HG03108 (cell line): ENCODE data around the gene FILIP1L.
A peak's percentile ranks its signal among the peaks of the same experiment; 100 is the strongest.
"Not testable (repeated sequence)": the region's sequence is repeated elsewhere in the genome, so short reads cannot be mapped to it uniquely, and the experiment has no call there.

Source experiments
- ATAC-seq: cut with Tn5 transposase; IDR thresholded peaks from one replicate; pipeline ENCODE4 v1.9.1; 2021; ENCODE audit warnings: moderate library complexity; ENCODE audit not compliant: unreplicated experiment

The FILIP1L gene

DNA sequence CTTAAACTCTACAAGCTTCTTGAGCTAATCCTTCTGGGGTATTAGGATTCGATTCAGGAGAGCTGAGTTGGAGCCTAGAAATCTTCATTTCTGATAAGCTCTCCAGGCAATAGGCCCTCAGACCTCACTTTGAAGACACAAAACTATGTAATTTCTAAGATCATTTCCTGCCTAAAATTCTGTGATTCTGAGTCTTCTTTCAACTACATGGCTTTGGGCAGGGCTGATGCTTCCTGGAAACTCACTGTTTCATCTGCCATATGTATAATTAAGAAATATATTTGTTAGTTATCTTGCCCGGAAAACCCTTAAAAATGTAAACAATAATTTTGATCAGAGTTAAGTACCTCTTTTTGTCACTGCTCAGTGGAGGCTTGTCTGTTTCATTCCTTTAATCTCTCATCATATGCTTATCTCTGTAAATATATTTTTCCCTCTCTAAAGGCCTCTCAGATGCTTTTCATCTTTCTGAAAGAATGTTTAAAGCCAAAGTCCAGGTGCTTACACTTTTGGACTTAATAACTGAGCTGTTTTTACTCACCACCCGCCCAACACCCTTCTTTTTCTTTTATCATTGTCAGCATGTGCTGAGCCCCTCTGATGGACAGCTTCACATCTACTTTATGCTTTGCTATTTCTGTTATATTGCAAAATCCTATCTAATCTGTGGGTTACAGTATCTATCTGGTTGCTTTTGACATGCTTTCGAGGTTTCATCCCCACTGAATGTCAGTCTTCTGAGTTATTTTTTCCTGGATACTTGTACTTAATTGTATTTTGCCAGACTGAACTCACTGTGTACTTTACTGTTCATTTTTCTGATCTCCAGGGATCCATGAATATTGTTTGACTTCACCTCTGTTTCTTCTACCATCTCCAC, 38.2 kb downstream of the FILIP1L start:
- no peak for ATAC-seq

- no peak for ATAC-seq
These were observed 39.1 kb downstream of the FILIP1L start for GRCh38 chr3:100075196-100075595.

GRCh38 chr3:100073714-100074307, 40.5 kb downstream of the FILIP1L start:
- ATAC-seq = no peak

DNA sequence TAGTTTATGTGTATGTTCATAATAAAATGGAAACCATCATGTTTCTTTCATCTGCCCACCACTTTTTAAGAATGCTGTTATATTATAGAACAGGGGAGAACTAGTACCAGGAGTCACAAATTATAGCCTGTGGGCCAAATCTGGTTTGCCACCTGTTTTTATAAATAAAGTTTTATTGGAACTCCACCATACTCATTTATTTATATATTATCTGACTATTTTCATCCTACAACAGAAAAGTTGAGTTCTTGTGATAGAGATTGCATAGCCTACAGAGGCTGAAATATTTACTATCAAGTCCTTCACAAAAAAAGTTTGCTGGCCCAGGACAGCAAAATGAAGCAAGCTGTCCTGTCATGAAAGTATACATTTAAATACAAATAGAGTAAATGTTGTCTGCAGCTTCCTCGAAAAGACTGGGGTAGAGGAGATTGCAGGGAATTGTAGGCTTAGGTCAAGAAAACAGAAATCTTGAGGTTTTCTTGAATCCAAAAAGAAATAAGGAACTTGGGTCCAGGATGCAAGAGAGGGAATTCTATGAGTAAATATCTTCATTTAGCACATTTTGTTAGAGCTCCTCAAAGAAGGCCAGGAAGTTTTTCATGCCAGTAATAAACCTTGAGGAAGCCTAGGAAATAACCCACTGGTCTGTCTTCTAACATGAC, 41.1 kb downstream of the FILIP1L start:
- no peak for ATAC-seq

GRCh38 chr3:100072326-100073048, 41.8 kb downstream of the FILIP1L start:
- peak; percentile 42 for ATAC-seq

DNA sequence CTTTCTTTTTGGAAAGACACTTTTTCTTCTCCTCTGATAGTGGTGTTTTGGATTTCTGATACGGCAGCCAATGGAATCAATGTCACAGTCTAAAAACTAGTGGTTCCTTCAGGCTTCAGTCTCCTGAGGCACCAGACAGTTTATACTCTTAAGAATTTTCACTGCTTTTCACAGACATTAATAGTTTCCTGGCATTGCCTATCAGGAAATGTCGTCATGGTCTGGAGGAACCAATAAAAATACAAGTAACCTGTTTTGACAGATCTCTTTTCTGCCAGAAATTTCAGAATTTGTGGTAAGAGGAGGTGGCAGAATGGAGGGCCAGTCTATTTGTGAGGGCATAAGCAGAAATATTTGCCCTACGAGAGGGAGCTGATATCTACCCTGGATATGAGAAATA, 44.8 kb downstream of the FILIP1L start:
- no peak for ATAC-seq

DNA sequence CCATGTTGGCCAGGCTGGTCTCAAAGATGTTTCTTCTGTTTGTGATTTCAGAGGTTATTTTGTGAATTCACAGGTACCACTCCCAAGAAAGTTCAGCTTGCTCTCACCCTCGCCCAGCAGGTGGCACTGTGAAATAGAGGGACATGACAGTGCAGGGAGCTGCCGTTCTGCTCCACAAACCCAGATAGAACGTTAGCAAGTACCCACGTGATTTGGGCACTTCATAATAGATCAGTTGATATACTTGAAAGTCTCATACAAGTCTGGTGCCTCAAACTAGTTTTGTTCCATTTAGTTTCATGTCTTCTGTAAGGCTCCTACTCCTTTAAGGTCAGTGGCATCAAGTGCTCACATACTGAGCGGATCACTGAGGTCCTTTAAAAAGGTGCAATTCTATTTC, 45.5 kb downstream of the FILIP1L start:
- no peak for ATAC-seq

- no peak for ATAC-seq
These were observed 46.7 kb downstream of the FILIP1L start for GRCh38 chr3:100067589-100067988.

DNA sequence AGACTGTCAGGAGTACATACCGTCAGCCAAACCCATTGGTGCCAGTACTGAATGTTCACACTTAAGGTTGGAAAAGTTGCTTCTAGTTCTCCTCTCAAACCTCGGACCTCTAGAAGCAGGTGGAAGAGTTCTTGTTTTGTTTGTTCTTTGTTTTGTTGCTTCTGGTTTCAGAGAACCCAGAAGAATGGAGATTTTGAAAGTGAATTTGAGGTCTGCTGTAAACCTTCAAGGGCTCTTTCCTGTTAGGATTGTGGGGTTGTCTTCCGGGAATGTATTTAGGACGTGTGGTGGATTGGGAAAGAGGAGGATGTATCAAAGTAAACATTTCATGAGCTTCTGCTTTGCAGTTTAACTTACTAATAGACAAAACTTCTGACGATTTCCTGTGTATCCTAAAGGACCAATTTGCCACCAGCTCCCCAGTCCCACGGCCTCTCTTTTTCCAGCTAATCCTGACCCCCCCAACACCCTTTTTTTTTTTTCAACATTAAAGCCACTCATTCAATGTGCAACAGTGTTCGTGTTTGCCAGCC, 50.3 kb downstream of the FILIP1L start:
- no peak for ATAC-seq

- ATAC-seq = no peak
These were observed 51.6 kb downstream of the FILIP1L start for GRCh38 chr3:100062665-100063064.

DNA sequence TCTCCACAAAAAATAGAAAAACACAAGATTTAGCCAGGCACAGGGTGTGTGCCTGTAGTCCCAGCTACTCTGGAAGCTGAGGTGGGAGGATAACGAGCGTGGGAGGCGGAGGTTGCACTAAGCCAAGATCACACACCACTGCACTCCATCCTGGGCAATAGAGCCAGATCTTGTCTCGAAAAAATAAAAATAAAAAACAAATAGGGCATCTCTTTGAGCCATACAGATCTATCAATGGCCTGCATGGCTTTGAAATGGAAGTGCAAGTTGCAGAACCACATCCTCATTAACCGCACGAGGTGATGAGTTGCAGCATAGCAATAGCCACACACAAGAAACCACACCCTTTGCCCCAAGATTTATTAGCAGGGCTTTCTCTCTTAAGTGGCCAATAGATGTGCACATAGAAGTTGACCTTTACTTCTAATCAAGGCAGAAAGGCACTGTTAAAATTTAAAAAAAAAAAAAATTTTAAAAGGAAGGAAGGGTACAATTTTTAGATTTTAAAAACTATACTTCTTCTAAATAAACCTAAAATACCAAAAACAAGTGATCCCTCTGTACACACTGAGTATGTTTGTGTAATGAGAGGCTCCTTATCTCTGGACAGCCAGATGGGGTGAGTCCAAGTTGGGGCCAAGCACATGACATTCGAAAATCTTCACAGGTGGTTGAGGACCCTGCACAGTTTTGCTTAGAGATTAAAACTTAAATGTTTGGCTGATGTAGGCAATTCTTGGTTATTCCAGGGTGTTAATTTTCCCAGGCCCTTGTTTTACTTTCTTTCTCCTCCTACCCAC, 53.4 kb downstream of the FILIP1L start:
- no peak for ATAC-seq

- no peak for ATAC-seq
These were observed 54.8 kb downstream of the FILIP1L start for GRCh38 chr3:100059472-100059871.

GRCh38 chr3:100057716-100058575, 56.4 kb downstream of the FILIP1L start:
- ATAC-seq = no peak

DNA sequence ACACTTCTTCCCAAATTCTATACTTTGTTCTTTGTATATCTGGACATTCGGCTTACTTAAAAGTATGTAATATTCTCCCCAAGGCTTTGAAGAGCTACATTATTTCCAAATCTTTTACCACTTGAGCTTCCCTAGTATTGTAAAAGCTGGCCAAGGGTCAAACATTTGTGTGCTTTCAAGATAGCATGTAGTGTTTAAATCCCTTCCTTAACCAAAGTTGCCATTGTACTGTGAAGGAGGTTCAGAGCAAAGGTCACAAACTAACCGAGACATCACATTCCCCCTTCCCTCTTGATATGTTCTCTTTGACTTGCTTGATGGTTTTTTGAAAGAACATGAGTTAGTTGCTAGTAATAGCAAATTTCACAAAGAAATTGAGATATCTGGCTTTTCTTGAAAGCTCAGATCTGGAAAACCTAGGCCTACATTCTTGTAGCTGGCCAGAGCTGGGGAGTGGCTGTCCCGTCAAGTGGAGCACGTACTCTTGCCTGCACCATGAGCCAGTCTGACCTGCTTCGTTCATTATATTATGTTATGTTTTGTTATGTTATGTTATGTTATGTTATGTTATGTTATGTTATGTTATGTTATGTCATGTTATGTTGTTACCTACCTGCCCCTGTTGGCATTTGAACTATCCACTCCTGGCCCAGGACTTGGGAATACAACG, 60.2 kb downstream of the FILIP1L start:
- no peak for ATAC-seq

DNA sequence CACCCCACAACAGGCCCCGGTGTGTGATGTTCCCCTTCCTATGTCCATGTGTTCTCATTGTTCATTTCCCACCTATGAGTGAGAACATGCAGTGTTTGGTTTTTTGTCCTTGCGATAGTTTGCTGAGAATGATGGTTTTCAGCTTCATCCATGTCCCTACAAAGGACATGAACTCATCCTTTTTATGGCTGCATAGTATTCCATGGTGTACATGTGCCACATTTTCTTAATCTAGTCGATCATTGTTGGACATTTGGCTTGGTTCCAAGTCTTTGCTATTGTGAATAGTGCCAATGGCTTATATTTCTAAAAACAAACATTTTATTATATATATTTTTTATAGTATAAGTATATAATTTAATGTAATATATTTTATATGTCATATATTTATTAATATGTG, 62.8 kb downstream of the FILIP1L start:
- not testable (repeated sequence) for ATAC-seq

GRCh38 chr3:100048248-100048647, 66.1 kb downstream of the FILIP1L start:
- no peak for ATAC-seq

GRCh38 chr3:100047455-100048141, 66.7 kb downstream of the FILIP1L start:
- peak; percentile 80 for ATAC-seq

DNA sequence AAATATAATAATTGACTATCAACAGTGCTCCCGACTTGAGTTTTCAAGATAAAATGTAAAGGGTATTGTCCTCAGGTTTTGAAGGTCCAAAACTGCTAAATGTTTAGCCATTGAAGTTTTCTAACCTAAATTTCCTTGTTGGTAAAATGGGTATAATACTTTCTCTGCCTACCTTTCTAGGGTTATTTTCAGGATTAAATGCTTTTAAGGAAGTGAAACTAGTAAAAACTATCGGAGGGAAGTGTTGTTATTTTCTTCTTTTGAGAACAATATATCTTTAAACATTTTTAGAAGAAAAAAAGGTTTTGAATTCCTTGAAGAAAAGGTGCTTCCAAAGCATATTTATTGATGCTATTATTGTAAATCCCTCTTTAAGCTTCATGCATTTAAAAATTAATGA, 67.3 kb downstream of the FILIP1L start:
- no peak for ATAC-seq
